Measurements from ENCODE around the gene CUL4A. TPM values are rescaled to one million over a fixed set of nuclear protein-coding genes. Genes with fewer than 3 reads are reported as not detected.
"Not testable (repeated sequence)": the region's sequence is repeated elsewhere in the genome, so short reads cannot be mapped to it uniquely, and the experiment has no call there.

CUL4A gene
- total and polyA plus RNA-seq, 9 donors, result 52.4 to 72.3 (median 62.8) TPM

- Histone ChIP-seq H3K27ac (ENCODE audit: low read length) (no peak overlapping the region), H3K9me3 (replicated peaks; ENCODE audit: control insufficient read depth, low read depth, low read length) (no peaks in the 10 kb centered on the region), H3K4me1 (ENCODE audit: control insufficient read depth, insufficient read depth, low read length) (peaks cover 15% of the 10 kb centered on the region), H3K4me3 (ENCODE audit: low read length) (peak overlapping the region; percentile 72), H3K36me3 (ENCODE audit: control insufficient read depth, insufficient read depth, low read length) (peaks cover 3% of the 10 kb centered on the region), H3K27me3 (ENCODE audit: control insufficient read depth, insufficient read depth, low read length) (no peaks in the 10 kb centered on the region)
- 68% methylated on average over 8 of the region's 19 CpGs for WGBS (ENCODE audit: insufficient coverage)
- no peak for DNase-seq
Observed at GRCh38 chr13:113298043-113298945, 88.9 kb downstream of the CUL4A start.

DNA sequence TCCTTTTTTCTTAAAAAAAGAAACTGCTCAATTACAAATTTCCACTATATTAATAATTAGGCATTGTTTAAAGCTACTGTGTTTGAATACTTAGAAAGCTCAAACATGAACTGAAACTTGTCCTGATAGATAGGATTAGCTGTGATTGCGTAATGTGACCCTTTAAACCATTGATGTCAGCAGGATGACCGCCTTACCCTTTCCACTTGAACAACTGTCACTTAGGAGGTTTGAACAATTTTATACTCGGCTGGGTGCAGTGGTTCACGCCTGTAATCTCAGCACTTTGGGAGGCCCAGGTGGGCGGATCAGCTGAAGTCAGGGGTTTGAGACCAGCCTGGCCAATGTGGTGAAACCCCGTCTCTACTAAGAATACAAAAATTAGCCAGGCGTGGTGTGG is 90.5 kb downstream of the CUL4A start:
- Histone ChIP-seq H3K4me1 (ENCODE audit: control insufficient read depth, insufficient read depth, low read length) (peaks cover 15% of the 10 kb centered on the region), H3K4me3 (ENCODE audit: low read length) (no peak overlapping the region), H3K36me3 (ENCODE audit: control insufficient read depth, insufficient read depth, low read length) (peaks cover 3% of the 10 kb centered on the region), H3K9me3 (replicated peaks; ENCODE audit: control insufficient read depth, low read depth, low read length) (no peaks in the 10 kb centered on the region), H3K27ac (ENCODE audit: low read length) (no peak overlapping the region), H3K27me3 (ENCODE audit: control insufficient read depth, insufficient read depth, low read length) (no peaks in the 10 kb centered on the region)
- peak; percentile 51 for DNase-seq
- WGBS (ENCODE audit: insufficient coverage), result 90% methylated on average over 7 of the region's 7 CpGs

- Histone ChIP-seq H3K36me3 (ENCODE audit: control insufficient read depth, insufficient read depth, low read length) (peaks cover 6% of the 10 kb centered on the region), H3K4me1 (ENCODE audit: control insufficient read depth, insufficient read depth, low read length) (peaks cover 6% of the 10 kb centered on the region), H3K4me3 (ENCODE audit: low read length) (no peak overlapping the region), H3K27ac (ENCODE audit: low read length) (no peak overlapping the region), H3K9me3 (replicated peaks; ENCODE audit: control insufficient read depth, low read depth, low read length) (no peaks in the 10 kb centered on the region), H3K27me3 (ENCODE audit: control insufficient read depth, insufficient read depth, low read length) (no peaks in the 10 kb centered on the region)
- 86% methylated on average over 5 of the region's 7 CpGs for WGBS (ENCODE audit: insufficient coverage)
- DNase-seq, result no peak
Observed at GRCh38 chr13:113302986-113303385, 93.6 kb downstream of the CUL4A start.

- H3K9me3 ChIP-seq (replicated peaks; ENCODE audit: control insufficient read depth, low read depth, low read length), result no peaks in the 10 kb centered on the region
- no peak for DNase-seq
- H3K4me1 ChIP-seq (ENCODE audit: control insufficient read depth, insufficient read depth, low read length), result no peaks in the 10 kb centered on the region
- no peaks in the 10 kb centered on the region for H3K27me3 ChIP-seq (ENCODE audit: control insufficient read depth, insufficient read depth, low read length)
- no peak overlapping the region for H3K27ac ChIP-seq (ENCODE audit: low read length)
- 88% methylated on average over 2 of the region's 7 CpGs for WGBS (ENCODE audit: insufficient coverage)
- peaks cover 6% of the 10 kb centered on the region for H3K36me3 ChIP-seq (ENCODE audit: control insufficient read depth, insufficient read depth, low read length)
- no peak overlapping the region for H3K4me3 ChIP-seq (ENCODE audit: low read length)
Observed at GRCh38 chr13:113304121-113304520, 94.7 kb downstream of the CUL4A start.

DNA sequence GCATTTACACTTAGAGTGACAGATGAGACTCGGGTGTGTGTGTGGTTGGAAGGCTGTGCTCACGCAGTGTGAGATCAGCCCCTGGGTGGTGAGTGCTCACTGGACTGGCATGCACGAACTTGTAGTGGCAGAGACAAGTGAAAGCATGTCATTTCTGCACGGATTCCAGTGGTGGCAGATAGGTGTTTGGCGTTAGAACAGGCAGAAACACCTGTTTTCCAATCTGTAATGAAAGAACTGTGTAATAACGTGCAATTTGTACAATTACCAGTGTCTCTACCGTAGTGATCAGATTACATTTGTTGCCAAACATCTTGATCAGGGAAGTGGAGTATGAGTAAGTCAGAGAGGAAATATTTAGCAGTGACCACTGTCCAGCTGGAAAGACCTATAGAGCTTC is 95.8 kb downstream of the CUL4A start:
- no peak overlapping the region for H3K27ac ChIP-seq (ENCODE audit: low read length)

DNA sequence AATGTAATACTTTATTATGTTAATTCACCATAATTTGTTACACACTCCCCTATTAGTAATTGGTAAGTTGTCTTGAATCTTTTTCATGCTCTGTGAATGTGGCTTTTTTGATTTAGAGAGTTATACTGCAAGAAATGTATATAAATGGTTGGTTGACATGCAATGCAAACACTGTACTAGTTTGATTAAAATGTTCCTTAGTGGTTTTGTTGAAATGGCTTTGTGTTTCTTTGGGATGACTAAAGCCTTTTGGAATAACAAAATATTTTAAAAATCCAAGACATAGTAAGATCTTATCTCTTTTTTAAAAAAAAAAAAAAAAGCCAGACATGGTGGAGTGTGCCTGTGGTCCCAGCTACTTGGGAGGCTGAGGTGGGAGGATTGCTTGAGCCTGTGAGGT is 98.1 kb downstream of the CUL4A start:
- DNase-seq, result no peak
- no peaks in the 10 kb centered on the region for H3K4me1 ChIP-seq (ENCODE audit: control insufficient read depth, insufficient read depth, low read length)
- no peak overlapping the region for H3K4me3 ChIP-seq (ENCODE audit: low read length)
- H3K27ac ChIP-seq (ENCODE audit: low read length), result no peak overlapping the region
- H3K36me3 ChIP-seq (ENCODE audit: control insufficient read depth, insufficient read depth, low read length), result peaks cover 29% of the 10 kb centered on the region
- H3K27me3 ChIP-seq (ENCODE audit: control insufficient read depth, insufficient read depth, low read length), result no peaks in the 10 kb centered on the region
- H3K9me3 ChIP-seq (replicated peaks; ENCODE audit: control insufficient read depth, low read depth, low read length), result no peaks in the 10 kb centered on the region

More for the DNA sequence above, 95.8 kb downstream of the CUL4A start:
- H3K9me3 ChIP-seq (replicated peaks; ENCODE audit: control insufficient read depth, low read depth, low read length), result no peaks in the 10 kb centered on the region
- no peak overlapping the region for H3K4me3 ChIP-seq (ENCODE audit: low read length)
- no peaks in the 10 kb centered on the region for H3K27me3 ChIP-seq (ENCODE audit: control insufficient read depth, insufficient read depth, low read length)
- DNase-seq, result no peak
- WGBS (ENCODE audit: insufficient coverage), result 93% methylated on average over 4 of the region's 7 CpGs
- no peaks in the 10 kb centered on the region for H3K4me1 ChIP-seq (ENCODE audit: control insufficient read depth, insufficient read depth, low read length)
- peaks cover 11% of the 10 kb centered on the region for H3K36me3 ChIP-seq (ENCODE audit: control insufficient read depth, insufficient read depth, low read length)

DNA sequence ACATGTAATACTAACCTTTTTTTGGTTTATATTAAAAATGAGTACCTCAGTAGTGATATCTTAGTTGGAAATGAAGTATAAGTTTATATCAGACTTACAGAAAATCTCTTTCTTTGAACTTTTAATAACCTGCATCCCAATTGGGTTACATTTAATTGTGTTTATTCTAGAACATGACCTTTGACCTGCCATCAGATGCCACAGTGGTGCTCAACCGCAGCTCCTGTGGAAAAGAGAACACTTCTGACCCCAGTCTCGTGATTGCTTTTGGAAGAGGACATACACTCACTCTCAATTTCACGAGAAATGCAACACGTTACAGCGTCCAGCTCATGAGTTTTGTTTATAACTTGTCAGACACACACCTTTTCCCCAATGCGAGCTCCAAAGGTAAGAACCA is 100.1 kb downstream of the CUL4A start:
- no peak overlapping the region for H3K4me3 ChIP-seq (ENCODE audit: low read length)
- H3K9me3 ChIP-seq (replicated peaks; ENCODE audit: control insufficient read depth, low read depth, low read length), result no peaks in the 10 kb centered on the region
- H3K27me3 ChIP-seq (ENCODE audit: control insufficient read depth, insufficient read depth, low read length), result no peaks in the 10 kb centered on the region
- no peak for DNase-seq
- no peak overlapping the region for H3K27ac ChIP-seq (ENCODE audit: low read length)
- H3K4me1 ChIP-seq (ENCODE audit: control insufficient read depth, insufficient read depth, low read length), result no peaks in the 10 kb centered on the region
- 73% methylated on average over 2 of the region's 6 CpGs for WGBS (ENCODE audit: insufficient coverage)
- peaks cover 32% of the 10 kb centered on the region for H3K36me3 ChIP-seq (ENCODE audit: control insufficient read depth, insufficient read depth, low read length)

- not testable (repeated sequence) for H3K4me1 ChIP-seq (ENCODE audit: control insufficient read depth, insufficient read depth, low read length); H3K27me3 ChIP-seq (ENCODE audit: control insufficient read depth, insufficient read depth, low read length); H3K27ac ChIP-seq (ENCODE audit: low read length); H3K9me3 ChIP-seq (replicated peaks; ENCODE audit: control insufficient read depth, low read depth, low read length); DNase-seq; H3K4me3 ChIP-seq (ENCODE audit: low read length)
- H3K36me3 ChIP-seq (ENCODE audit: control insufficient read depth, insufficient read depth, low read length), result peaks cover 41% of the 10 kb centered on the region
- 92% methylated on average over 17 of the region's 20 CpGs for WGBS (ENCODE audit: insufficient coverage)
Observed at GRCh38 chr13:113314112-113314511, 104.7 kb downstream of the CUL4A start.

GRCh38 chr13:113314895-113315470 is 105.6 kb downstream of the CUL4A start:
- not testable (repeated sequence) for DNase-seq

GRCh38 chr13:113315992-113316391 is 106.6 kb downstream of the CUL4A start:
- Histone ChIP-seq H3K27ac (ENCODE audit: low read length) (no peak overlapping the region), H3K4me3 (ENCODE audit: low read length) (no peak overlapping the region), H3K9me3 (replicated peaks; ENCODE audit: control insufficient read depth, low read depth, low read length) (no peaks in the 10 kb centered on the region), H3K27me3 (ENCODE audit: control insufficient read depth, insufficient read depth, low read length) (no peaks in the 10 kb centered on the region), H3K4me1 (ENCODE audit: control insufficient read depth, insufficient read depth, low read length) (no peaks in the 10 kb centered on the region), H3K36me3 (ENCODE audit: control insufficient read depth, insufficient read depth, low read length) (peaks cover 51% of the 10 kb centered on the region)
- no peak for DNase-seq
- 90% methylated on average over 5 of the region's 5 CpGs for WGBS (ENCODE audit: insufficient coverage)

More at GRCh38 chr13:113314895-113315470, 105.6 kb downstream of the CUL4A start:
- not testable (repeated sequence) for H3K9me3 ChIP-seq (replicated peaks; ENCODE audit: control insufficient read depth, low read depth, low read length); H3K4me3 ChIP-seq (ENCODE audit: low read length); H3K27me3 ChIP-seq (ENCODE audit: control insufficient read depth, insufficient read depth, low read length); H3K27ac ChIP-seq (ENCODE audit: low read length); H3K4me1 ChIP-seq (ENCODE audit: control insufficient read depth, insufficient read depth, low read length)
- WGBS (ENCODE audit: insufficient coverage), result 93% methylated on average over 14 of the region's 23 CpGs
- H3K36me3 ChIP-seq (ENCODE audit: control insufficient read depth, insufficient read depth, low read length), result peaks cover 45% of the 10 kb centered on the region
